ENCODE data around the gene KLF7. TPM values are rescaled to one million over a fixed set of nuclear protein-coding genes. Genes with fewer than 3 reads are reported as not detected.

The KLF7 gene
- total RNA-seq, 1 donor from 2014 or later, result 17.4 TPM

DNA sequence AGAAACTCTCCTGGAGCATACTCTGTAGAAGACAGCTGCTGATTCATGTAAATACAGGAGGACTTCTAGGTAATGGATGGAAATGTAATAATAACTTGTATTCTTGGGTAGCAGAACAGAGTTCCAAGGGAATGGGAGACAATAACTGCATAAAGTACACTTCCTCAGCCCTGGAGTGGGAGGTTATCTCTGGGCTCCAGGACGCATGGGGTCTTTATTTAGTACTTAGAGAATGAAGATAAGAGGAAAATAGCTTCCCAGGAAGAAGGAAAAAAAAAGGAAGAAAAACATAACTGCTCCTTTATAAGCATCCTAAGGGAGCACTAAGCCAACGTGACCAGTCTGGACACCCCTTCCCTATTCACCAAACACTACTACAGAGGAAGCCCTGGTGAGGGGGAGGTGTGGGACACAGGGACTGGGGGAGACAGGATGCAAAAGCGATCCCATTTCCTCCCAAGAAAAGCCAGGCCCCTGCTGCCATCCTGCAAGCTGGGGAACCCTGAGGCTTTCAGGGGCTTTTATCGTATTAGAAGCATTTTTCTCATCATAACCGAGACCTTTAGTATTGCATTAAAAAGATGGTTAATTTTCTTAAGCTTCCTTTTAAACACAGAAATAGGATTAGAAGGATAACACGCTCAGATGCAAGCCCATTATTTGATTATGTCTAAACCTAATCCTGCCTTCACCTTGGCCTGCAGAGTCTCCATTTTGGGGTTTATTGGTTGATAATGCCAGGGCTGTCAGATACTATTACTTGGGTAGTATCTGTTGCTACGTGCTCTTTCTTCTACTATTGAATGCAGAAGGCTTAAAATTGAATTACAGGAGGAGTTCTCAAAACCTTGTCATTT lies 78.5 kb downstream of the KLF7 start:
- Mint-ChIP-seq H3K27ac (ENCODE audit: unreplicated experiment) (no peak overlapping the region), H3K4me3 (no peak overlapping the region), H3K27me3 (ENCODE audit: low read depth) (no peaks in the 10 kb centered on the region), H3K36me3 (ENCODE audit: low read depth) (peaks cover 16% of the 10 kb centered on the region), H3K9me3 (no peaks in the 10 kb centered on the region), H3K4me1 (no peaks in the 10 kb centered on the region)
- TF ChIP-seq, protein P1, sequence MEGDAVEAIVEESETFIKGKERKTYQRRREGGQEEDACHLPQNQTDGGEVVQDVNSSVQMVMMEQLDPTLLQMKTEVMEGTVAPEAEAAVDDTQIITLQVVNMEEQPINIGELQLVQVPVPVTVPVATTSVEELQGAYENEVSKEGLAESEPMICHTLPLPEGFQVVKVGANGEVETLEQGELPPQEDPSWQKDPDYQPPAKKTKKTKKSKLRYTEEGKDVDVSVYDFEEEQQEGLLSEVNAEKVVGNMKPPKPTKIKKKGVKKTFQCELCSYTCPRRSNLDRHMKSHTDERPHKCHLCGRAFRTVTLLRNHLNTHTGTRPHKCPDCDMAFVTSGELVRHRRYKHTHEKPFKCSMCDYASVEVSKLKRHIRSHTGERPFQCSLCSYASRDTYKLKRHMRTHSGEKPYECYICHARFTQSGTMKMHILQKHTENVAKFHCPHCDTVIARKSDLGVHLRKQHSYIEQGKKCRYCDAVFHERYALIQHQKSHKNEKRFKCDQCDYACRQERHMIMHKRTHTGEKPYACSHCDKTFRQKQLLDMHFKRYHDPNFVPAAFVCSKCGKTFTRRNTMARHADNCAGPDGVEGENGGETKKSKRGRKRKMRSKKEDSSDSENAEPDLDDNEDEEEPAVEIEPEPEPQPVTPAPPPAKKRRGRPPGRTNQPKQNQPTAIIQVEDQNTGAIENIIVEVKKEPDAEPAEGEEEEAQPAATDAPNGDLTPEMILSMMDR (conservative IDR thresholded peaks at IDR 0.05), result no peak
- no peak for DNase-seq (ENCODE audit: low read depth, low spot score)

DNA sequence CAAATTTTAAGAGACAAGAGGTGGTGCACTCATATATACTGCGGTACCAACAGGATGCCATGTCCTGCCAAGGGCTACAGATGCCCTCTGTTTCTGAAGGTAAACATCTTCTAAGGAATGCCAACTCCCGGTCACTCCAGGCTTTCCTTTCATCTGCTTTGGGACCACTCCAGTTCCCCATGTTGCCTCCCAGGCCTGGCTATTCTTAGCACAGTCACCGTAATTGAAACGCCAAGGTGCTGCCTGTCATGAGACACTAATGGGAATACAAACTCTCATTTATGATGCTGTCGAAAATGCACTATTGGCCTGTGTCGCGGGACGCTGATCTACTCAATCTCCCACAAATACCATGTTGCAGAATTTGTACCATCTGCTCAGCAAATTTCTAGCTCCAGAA lies 79.6 kb downstream of the KLF7 start:
- TF ChIP-seq, protein P1 (conservative IDR thresholded peaks at IDR 0.05), result no peak
- Mint-ChIP-seq H3K27me3 (ENCODE audit: low read depth) (no peaks in the 10 kb centered on the region), H3K4me1 (no peaks in the 10 kb centered on the region), H3K27ac (ENCODE audit: unreplicated experiment) (no peak overlapping the region), H3K9me3 (no peaks in the 10 kb centered on the region), H3K4me3 (no peak overlapping the region), H3K36me3 (ENCODE audit: low read depth) (peaks cover 19% of the 10 kb centered on the region)
- no peak for DNase-seq (ENCODE audit: low read depth, low spot score)

DNA sequence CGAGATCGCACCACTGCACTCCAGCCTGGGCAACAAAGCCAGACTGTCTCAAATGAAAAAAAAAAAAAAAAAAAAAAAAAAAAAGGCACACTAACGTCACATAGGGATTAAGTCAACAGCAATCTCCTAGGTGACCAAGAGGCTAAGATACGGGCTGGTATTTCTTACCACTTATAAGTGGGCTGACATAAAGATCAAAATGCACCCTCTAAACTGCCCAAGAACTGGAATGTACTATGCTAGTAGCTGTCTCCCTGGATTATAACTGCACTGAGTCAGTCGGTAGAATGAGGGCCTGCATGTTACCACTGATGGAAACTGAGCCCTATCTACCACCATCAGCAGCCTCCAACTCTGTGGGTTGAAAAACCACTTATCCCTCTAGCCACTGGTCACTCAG lies 80.6 kb downstream of the KLF7 start:
- Mint-ChIP-seq H3K27ac (ENCODE audit: unreplicated experiment) (no peak overlapping the region), H3K4me3 (no peak overlapping the region)

DNA sequence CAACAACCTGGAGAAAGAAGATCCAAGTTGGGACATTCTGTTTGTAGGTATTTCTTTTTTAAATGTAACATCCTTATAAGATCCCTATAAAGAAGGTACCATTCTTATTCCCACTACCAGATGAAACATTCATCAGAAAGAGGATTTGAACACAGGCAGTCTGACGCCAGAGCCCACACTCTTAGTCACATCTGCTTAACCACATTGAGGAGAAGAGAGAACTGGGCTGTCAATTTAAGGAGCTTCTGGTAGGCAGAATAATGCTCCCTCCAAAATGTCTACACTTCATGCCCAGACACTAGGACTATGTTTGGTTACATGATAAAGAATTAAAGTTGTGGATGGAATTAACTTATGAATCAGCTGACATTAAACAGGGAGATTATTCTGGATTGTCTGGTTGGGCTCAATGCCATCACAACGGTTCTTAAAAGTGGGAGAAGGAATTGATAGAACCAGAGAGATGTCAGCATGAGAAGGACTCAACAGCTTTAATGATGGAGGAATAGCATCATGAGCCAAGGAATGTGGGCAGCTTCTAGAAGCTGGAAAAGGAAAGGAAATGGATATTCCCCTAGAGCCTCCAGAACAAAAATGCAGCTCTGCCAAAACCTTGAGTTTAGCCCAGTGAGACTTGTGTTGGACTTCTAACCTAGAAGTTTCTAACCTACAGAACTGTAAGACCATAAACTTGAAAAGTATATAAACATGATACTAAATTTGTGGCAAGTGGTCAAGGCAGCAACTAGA lies 82.2 kb downstream of the KLF7 start:
- no peaks in the 10 kb centered on the region for H3K9me3 Mint-ChIP-seq
- DNase-seq (ENCODE audit: low read depth, low spot score), result no peak
- no peak overlapping the region for H3K4me3 Mint-ChIP-seq
- H3K27me3 Mint-ChIP-seq (ENCODE audit: low read depth), result no peaks in the 10 kb centered on the region
- peaks cover 34% of the 10 kb centered on the region for H3K36me3 Mint-ChIP-seq (ENCODE audit: low read depth)
- H3K27ac Mint-ChIP-seq (ENCODE audit: unreplicated experiment), result no peak overlapping the region
- TF ChIP-seq, protein P1 (conservative IDR thresholded peaks at IDR 0.05), result no peak
- H3K4me1 Mint-ChIP-seq, result peaks cover 3% of the 10 kb centered on the region

More for the DNA sequence above, 80.6 kb downstream of the KLF7 start:
- no peaks in the 10 kb centered on the region for H3K9me3 Mint-ChIP-seq
- H3K36me3 Mint-ChIP-seq (ENCODE audit: low read depth), result peaks cover 29% of the 10 kb centered on the region
- TF ChIP-seq, protein P1 (conservative IDR thresholded peaks at IDR 0.05), result no peak
- no peaks in the 10 kb centered on the region for H3K4me1 Mint-ChIP-seq
- DNase-seq (ENCODE audit: low read depth, low spot score), result no peak
- H3K27me3 Mint-ChIP-seq (ENCODE audit: low read depth), result no peaks in the 10 kb centered on the region

DNA sequence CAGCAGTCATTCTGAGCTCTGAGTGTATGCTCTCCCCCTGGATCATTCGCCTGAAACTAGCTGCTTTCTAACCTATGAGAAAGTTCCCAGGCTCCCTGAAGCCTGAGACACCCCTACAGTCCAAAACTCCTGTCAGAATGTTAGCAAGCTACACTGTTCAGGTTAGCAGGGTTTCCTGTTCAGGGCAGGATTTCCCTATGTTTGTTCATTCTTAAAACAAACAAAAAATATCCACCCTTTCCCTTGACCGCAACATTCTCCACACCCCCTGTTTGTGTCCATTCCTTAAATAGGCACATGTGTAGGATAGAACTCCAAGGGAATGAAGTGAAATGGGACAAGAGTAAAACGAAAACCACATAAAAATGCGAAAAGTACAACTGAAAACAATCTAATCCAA lies 83.1 kb downstream of the KLF7 start:
- Mint-ChIP-seq H3K36me3 (ENCODE audit: low read depth) (peaks cover 37% of the 10 kb centered on the region), H3K4me3 (no peak overlapping the region), H3K4me1 (peaks cover 12% of the 10 kb centered on the region), H3K27me3 (ENCODE audit: low read depth) (no peaks in the 10 kb centered on the region), H3K9me3 (no peaks in the 10 kb centered on the region), H3K27ac (ENCODE audit: unreplicated experiment) (no peak overlapping the region)
- TF ChIP-seq, protein P1 (conservative IDR thresholded peaks at IDR 0.05), result no peak
- DNase-seq (ENCODE audit: low read depth, low spot score), result no peak
